Thoracic aorta (tissue), 2 donors: ENCODE measurements around the gene FASTK. TPM values are rescaled to one million over a fixed set of nuclear protein-coding genes. Genes with fewer than 3 reads are reported as not detected.
A peak's percentile ranks its signal among the peaks of the same experiment; 100 is the strongest.

Experiments
- ATAC-seq: fragments of 150-250 bp; one replicate; pipeline ENCODE4 v1.8.0; 2017; ENCODE audit warnings: low read depth; ENCODE audit not compliant: insufficient number of reproducible peaks, low FRiP score
- DNase-seq: peaks from one replicate; pipeline ENCODE4 v3.0.0-alpha.2; 2020; ENCODE audit warnings: low spot score
- H3K27ac ChIP-seq, 2 donors: fragments of 200-600 bp; sonication (generic); 1 replicate in 1 of 2; 2 replicates in 1 of 2; pipeline ENCODE4 v1.5.1; 2016; ENCODE audit warnings: mild to moderate bottlenecking in 2 of 2, moderate library complexity in 2 of 2
- H3K27me3 ChIP-seq: fragments of 200-600 bp; sonication (generic); replicated peaks from 2 replicates; pipeline ENCODE4 v1.6.0; 2016; ENCODE audit warnings: mild to moderate bottlenecking; ENCODE audit not compliant: insufficient read depth
- H3K36me3 ChIP-seq: fragments of 200-600 bp; sonication (generic); one replicate; pipeline ENCODE4 v1.5.1; 2016
- H3K4me1 ChIP-seq, 2 donors: fragments of 200-600 bp; sonication (generic); 1 replicate in 1 of 2; 2 replicates in 1 of 2; pipeline versions ENCODE4 v1.5.1 to v1.6.0; 2016; ENCODE audit warnings: low read depth in 2 of 2, mild to moderate bottlenecking in 1 of 2; ENCODE audit not compliant: control insufficient read depth in 1 of 2
- H3K4me3 ChIP-seq: fragments of 200-600 bp; sonication (generic); 2 replicates; pipeline ENCODE4 v1.5.1; 2016; ENCODE audit warnings: mild to moderate bottlenecking
- H3K9me3 ChIP-seq: fragments of 200-600 bp; sonication (generic); 2 replicates; pipeline ENCODE4 v1.5.1; 2016
- CTCF ChIP-seq: fragments of 200-600 bp; sonication (generic); IDR thresholded peaks from one replicate; pipeline ENCODE4 v1.5.1; 2019; ENCODE audit warnings: antibody characterized with exemption
- total RNA-seq, 2 donors: library from RNA; depleted of rRNA; stranded (reverse); fragments of >200 nt; gene quantifications; one replicate each; pipeline versions ENCODE4 v1.1.0 to v1.2.3, GENCODE V29; 2016

The FASTK gene
- total RNA-seq, 2 donors from 2014 or later, result 59.0 to 110 TPM

DNA sequence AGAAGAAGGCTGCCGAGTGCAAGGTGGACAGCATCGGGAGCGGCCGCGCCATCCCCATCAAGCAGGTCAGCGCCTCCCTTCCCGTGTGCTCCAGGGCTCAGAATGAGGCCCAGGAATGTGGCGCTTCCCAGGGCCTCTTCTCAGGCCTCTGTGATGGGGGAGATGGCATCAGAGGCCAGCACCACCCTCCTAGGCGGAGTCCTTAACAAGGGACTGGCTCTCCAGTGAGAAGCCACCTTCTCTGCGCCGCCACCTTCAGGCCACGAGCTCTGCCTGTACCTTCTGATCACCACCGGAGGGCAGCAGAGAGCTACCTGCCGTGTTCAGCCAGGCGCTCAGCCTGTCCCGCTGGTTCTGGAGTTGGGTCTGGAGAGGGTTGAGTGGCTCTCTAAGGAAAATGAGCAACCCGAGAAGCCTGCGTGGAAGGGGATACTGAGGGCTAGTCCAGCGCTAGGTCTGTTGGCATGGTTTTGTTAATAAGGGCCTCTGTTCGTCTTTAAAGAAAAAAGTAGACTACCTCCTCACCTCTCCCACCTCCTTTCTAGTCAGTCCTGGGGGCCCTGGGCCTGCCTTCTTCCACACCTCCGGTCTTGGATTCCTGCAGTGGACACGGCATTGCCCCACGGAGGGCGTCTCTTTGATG is 43.3 kb upstream of the FASTK start:
- peaks cover 0 to 8% of the 10 kb centered on the region in 2 donors for H3K4me1 ChIP-seq
- peak; percentile 56 for ATAC-seq
- no peak overlapping the region for H3K27ac ChIP-seq
- H3K36me3 ChIP-seq, result peaks cover 30% of the 10 kb centered on the region
- no peak overlapping the region for H3K4me3 ChIP-seq
- H3K9me3 ChIP-seq, result no peaks in the 10 kb centered on the region
- DNase-seq, result no peak
- peak; percentile 95 for TF ChIP-seq CTCF
- H3K27me3 ChIP-seq, result no peaks in the 10 kb centered on the region

- TF ChIP-seq CTCF, result no peak
- H3K4me3 ChIP-seq, result no peak overlapping the region
- DNase-seq (no peak), ATAC-seq (no peak)
- H3K36me3 ChIP-seq, result peaks cover 30% of the 10 kb centered on the region
- H3K27ac ChIP-seq, result no peak overlapping the region
- peaks cover 0 to 8% of the 10 kb centered on the region in 2 donors for H3K4me1 ChIP-seq
- no peaks in the 10 kb centered on the region for H3K9me3 ChIP-seq
- H3K27me3 ChIP-seq, result no peaks in the 10 kb centered on the region
Measured at GRCh38 chr7:151123158-151123821, 42.7 kb upstream of the FASTK start.

DNA sequence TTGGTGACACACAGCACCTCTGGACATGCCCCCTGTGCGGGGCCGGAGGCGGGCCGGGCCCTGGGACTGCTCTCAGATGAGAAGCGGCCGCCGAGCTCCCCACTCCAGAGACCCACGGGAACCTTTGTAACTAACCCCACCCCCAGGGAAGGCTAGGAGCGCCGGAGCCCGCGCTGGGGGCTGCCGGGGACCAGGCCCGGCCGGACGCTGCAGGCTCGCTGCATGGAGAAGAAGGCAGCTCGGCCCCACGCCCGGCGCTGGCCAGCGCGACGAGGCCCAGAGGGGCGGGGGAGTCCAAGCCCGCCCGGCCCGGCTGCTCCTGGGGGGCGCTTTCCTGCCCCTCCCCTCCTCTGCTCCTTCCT is 42.2 kb upstream of the FASTK start:
- no peak for ATAC-seq
- DNase-seq, result no peak

GRCh38 chr7:151122276-151122675 is 41.7 kb upstream of the FASTK start:
- ATAC-seq (no peak), DNase-seq (no peak)
- H3K4me3 ChIP-seq, result no peak overlapping the region
- H3K36me3 ChIP-seq, result peaks cover 30% of the 10 kb centered on the region
- no peak for TF ChIP-seq CTCF
- no peaks in the 10 kb centered on the region for H3K27me3 ChIP-seq
- no peaks in the 10 kb centered on the region for H3K9me3 ChIP-seq
- no peak overlapping the region for H3K27ac ChIP-seq
- peaks cover 0 to 8% of the 10 kb centered on the region in 2 donors for H3K4me1 ChIP-seq

More for the DNA sequence above, 42.2 kb upstream of the FASTK start:
- H3K36me3 ChIP-seq, result peaks cover 30% of the 10 kb centered on the region
- no peaks in the 10 kb centered on the region for H3K27me3 ChIP-seq
- no peaks in the 10 kb centered on the region for H3K9me3 ChIP-seq
- H3K4me1 ChIP-seq, result peaks cover 0 to 8% of the 10 kb centered on the region in 2 donors
- TF ChIP-seq CTCF, result no peak
- no peak overlapping the region for H3K4me3 ChIP-seq
- H3K27ac ChIP-seq, result no peak overlapping the region

DNA sequence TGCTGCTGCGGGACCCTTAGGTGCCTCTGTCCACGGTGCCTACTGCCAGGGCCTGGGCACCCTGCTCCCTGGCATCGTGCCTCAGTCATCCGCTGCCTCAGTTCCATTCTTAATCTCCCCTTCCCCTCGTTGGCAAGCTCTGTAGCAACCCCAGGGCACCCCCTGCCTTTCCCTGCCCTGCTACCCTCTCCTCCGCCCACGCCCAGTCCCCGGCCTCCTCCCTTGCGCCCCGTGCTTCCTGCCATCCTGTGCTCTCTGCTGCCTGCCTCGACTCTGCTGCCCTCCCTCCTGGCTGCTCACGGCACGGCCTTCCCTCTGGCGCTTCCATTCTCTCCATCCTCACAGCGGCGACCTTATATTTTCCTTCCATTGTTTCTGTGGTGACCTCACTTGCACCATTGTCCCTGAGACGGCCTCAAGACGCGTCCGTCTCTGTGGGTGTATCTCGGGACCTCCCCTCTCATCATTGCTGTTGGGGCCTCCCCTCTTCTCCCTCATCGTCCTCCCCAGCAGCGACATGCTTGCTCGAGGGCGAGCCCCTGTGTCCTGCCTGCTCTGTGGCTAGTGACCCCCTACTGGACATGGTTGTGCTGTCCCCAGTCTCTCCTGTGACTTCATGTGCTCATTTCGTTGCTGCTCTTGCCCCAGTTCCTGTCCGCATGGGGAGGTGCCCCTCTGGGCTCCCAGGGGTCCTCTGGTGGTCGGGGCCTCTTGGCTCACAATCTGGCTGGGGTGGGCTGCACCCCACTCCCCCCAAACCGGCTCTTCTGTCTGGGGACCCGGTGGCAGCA is 41.0 kb upstream of the FASTK start:
- H3K27me3 ChIP-seq, result no peaks in the 10 kb centered on the region
- TF ChIP-seq CTCF, result no peak
- ATAC-seq, result no peak
- peaks cover 30% of the 10 kb centered on the region for H3K36me3 ChIP-seq
- H3K4me3 ChIP-seq, result no peak overlapping the region
- no peak overlapping the region for H3K27ac ChIP-seq
- H3K4me1 ChIP-seq, result peaks cover 0 to 8% of the 10 kb centered on the region in 2 donors
- H3K9me3 ChIP-seq, result no peaks in the 10 kb centered on the region
- DNase-seq, result no peak
